IPS-18c (cell line): ENCODE data around the gene AGMAT.

Source experiments
- H3K4me3 ChIP-seq: 2 replicates; pipeline ENCODE4 v1.7.0; 2013; ENCODE audit warnings: low read depth, mild to moderate bottlenecking, low read length, moderate library complexity; ENCODE audit not compliant: insufficient read depth
- H3K9me3 ChIP-seq: one replicate; pipeline ENCODE4 v1.6.1; 2013; ENCODE audit warnings: mild to moderate bottlenecking, low read length, moderate library complexity; ENCODE audit not compliant: control insufficient read depth, insufficient read depth

Gene AGMAT

DNA sequence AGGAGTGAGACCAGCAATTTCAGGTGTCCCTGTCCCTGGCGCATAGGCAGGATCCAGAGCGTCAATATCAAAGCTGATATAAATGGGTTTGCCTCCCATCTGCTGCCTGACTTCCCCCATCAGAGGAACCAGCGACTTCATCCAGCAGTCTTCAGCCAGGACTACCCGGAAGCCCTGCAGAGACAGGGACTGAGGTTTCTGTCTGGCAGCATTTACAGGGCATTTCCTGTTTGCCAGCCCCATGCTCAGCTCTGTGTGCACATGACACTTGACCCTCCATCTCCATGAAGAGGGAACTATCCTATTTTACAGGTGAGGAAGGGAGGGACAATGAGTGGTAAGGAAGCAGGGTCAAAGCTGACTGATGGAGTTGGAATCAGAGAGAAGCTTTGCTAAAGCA lies 7.2 kb downstream of the AGMAT start:
- H3K4me3 ChIP-seq, result no peak overlapping the region
- H3K9me3 ChIP-seq, result no peaks in the 10 kb centered on the region

DNA sequence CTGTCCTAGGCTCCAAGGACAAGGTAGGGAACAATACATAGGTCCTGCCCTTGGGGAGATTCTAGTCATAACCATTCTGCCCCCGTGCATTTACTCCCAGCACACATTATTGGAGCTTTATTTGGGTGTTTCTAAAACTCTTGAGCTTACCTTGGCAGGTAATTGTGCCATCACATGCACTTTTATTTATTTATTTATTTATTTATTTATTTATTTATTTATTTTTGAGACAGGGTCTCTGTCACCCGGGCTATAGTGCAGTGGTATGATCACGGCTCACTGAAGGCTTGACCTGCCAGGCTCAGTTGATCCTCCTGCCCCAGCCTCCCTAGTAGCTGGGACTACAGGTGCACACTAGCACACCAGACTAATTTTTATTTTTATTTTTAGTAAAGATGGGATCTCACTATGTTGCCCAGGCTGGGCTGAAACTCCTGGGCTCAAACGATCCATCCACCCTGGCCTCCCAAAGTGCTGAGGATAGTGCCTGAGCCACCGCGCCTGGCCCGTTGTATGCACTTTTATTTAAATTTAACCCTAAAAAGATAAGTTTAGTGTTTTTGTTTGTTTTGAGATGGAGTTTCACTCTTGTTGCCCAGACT lies 9.2 kb downstream of the AGMAT start:
- no peak overlapping the region for H3K4me3 ChIP-seq
- no peaks in the 10 kb centered on the region for H3K9me3 ChIP-seq

DNA sequence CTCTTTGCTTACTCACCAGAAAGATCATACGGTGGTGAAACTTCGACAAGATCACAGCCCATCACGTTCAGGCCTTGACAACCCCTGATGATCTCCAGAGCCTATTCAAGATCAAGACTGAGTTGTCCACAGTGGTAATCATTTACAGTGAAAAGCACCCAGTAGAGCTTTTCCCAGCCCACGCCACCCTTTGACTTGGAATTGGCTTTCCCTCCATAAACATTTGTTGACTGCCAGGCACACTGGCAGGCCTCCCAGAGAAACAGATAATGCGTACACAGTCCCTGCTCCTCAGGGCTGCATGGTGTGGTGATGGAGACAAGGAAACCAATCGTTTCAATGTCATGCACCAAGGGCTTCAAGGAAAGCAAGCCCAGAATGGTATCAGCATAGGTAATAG lies 10.1 kb downstream of the AGMAT start:
- Histone ChIP-seq H3K9me3 (no peaks in the 10 kb centered on the region), H3K4me3 (no peak overlapping the region)

DNA sequence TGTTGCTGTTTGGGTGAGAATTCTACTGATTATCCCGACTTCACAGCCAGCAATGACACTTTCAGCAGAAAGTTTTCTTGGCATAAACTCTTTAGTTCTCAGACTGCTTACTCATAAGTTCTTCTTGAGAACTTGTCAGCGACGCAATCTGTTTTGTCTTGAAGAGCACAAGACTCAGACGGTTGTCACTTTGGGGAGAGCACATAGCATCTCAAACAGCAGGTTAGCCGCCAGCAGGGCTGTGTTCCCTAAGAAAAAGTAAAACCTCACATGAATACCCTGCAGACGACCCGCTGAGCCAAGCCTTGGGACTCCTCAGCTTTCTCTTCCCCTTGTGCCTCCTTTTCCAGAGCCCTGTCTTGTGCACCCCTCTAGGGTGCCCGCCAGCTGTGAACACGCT lies 11.4 kb downstream of the AGMAT start:
- no peaks in the 10 kb centered on the region for H3K9me3 ChIP-seq

DNA sequence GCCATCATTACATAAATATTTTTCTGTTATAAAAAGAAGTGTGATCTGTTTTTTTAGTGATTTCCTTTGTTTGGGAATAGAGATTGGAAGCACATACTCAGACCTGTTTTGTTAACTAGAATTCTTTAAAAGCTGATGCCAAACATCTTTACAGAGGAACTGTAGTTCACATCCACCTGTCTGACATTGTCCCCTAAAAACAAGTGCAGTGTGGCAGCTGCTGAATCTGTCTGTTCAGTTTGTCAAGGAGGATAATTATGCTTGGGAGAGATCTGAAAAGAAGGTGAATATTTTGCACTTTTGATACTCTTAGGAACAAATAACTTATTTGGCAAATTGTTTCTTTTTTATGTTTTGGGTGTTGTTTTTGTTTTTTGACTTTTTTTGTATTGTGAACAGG lies 13.6 kb downstream of the AGMAT start:
- H3K9me3 ChIP-seq, result no peaks in the 10 kb centered on the region
- H3K4me3 ChIP-seq, result no peak overlapping the region

More for the DNA sequence above, 11.4 kb downstream of the AGMAT start:
- H3K4me3 ChIP-seq, result no peak overlapping the region

DNA sequence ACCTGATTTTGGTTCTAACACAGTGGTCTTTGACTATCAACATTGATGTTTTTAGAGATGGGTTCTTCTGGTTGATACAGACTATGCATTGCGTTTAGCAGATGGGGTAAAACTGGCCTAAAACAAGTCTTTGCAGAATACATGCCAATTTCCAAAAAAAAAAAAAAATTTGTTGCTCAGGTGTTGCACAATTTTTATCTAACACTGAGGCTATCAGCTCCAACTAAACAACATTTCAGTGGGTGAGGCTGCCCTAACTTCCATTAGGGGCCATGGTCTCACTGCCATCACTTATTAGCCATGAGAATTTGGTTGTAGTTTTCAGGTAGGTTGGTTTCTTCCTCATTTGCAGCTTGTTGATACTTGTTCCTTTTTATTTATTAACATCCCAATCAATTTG lies 14.0 kb downstream of the AGMAT start:
- Histone ChIP-seq H3K9me3 (no peaks in the 10 kb centered on the region), H3K4me3 (no peak overlapping the region)

DNA sequence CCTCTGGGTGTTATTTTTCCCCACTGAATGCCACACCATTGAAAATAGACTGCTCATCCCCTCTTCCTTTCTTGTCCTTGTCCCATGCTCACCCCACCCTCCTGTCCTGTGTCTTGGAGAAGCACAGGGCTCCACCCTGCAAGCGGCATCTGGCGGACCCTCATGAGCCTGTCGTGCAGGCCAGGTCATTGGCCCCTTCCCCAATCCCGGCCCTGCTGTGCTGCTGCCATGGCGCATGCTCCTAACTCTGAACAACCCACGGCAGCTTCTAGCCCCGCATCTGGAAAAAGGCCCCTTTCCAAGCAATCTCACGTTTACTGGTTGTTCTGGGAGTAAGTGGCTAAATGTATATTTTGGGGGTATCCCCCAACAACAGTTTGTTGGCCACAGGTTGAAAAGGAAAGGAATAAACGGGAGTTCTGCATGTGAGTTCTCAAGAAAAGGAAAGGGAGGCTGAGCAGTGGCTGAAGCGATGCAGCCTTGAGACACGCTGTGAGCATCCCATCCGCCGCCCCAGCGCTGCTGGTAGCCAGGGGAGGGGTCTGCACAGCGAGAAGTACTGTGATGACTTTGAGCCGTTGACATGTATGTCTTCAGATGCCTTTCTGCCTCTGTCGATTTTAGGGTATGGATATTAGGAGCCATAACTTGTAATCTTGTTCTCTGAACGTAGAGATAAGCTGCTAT lies 16.3 kb downstream of the AGMAT start:
- Histone ChIP-seq H3K4me3 (no peak overlapping the region), H3K9me3 (no peaks in the 10 kb centered on the region)

DNA sequence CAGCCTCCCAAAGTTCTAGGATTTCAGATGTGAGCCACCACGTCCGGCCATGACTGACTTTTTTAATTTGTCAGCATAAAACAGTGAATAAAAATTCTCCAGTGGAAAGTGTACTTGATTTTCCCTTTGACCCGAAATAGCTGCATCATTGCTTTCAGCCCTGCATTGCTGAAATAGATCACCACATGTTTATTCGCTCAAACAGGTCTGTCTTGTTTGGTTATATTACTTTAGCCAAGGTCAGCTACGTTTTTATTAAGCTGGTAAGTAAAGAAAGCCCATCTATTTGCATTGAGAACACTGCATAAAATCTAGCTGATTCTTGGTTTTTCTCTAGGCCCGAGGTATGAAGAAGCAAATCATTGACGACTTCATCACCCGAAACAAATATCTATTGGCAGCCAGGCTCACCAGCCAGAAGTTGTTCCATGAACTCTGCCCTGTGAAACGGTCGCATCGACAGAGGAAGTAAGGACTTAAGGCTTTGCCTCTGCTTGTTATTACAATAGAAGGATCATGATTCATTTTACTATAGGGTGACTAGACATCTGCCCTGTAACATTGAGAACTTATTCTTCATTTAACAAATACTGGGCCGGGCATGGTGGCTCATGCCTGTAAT lies 25.6 kb downstream of the AGMAT start:
- Histone ChIP-seq H3K9me3 (no peaks in the 10 kb centered on the region), H3K4me3 (no peak overlapping the region)

DNA sequence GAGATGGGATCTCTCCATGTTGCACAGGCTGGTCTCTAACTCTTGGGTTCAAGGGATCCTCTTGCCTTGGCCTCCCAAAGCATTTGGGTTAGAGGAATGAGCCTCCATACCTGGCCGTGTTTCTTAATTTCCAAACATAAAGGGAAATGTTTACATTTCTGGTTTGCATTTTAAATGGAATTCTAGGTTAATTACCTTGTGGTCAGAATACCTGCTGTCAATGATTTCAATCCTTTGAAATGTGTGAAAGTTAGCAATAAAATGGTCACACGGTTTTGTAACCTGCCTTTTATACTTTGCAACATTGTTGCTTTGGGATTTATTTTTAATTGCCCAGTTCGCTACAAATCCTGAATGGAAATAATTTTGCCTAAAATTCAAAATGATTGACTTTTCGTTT lies 26.3 kb downstream of the AGMAT start:
- Histone ChIP-seq H3K4me3 (no peak overlapping the region), H3K9me3 (no peaks in the 10 kb centered on the region)

DNA sequence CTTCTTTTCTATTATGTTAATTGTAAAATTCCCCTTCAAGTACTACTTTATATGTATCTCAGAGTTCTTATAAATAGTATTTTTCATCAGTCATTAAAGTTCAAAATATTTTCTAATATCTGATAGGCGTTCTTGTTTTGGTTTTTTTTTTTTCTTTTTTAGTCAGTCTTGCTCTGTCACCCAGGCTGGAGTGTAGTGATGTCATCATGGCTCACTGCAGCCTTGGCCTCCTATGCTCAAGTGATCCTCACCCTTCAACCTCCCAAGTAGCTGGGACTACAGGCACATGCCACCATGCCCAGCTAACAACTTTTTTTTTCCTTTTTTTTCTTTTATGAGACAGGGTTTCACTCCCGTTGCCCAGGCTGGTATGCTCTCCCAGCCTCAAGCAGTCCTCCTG lies 27.3 kb downstream of the AGMAT start:
- no peaks in the 10 kb centered on the region for H3K9me3 ChIP-seq
- no peak overlapping the region for H3K4me3 ChIP-seq

DNA sequence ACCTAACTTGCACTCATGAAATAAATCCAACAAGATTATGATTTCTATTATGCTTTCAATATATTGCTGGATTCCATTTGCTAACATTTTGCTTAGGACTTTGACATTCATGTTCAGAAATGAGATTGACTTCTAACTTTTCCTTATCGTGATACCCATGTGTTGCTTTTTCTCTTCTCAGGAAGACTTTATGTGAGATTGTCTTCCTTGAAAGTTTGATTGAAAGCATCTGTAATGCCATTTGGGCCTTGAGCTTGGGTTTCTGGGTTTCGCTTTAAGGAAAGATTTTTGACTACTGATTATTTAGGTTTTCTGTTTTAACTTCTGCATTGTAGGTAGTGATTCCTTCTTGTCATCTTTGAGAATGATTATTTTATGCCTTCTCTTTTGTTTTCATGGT lies 27.8 kb downstream of the AGMAT start:
- no peak overlapping the region for H3K4me3 ChIP-seq

DNA sequence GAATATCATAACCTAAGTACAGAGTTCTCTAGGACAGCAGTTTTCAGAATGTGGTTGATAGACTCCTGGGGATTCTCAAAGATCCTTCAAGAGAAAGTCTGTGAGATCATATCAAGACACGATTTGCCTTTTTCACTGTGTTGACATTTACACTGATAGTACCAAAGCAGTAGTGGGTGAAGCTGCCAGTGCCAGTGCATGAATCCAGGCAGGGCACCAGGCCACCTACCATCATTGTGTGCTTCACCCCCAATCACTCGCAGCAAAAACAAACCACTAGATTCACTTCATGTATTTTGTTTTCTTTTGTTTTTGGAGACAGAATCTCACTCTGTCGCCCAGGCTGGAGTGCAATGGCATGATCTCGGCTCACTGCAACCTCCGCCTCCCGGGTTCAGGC lies 34.3 kb downstream of the AGMAT start:
- H3K9me3 ChIP-seq, result no peaks in the 10 kb centered on the region
- H3K4me3 ChIP-seq, result no peak overlapping the region

More for the DNA sequence above, 27.8 kb downstream of the AGMAT start:
- no peaks in the 10 kb centered on the region for H3K9me3 ChIP-seq

DNA sequence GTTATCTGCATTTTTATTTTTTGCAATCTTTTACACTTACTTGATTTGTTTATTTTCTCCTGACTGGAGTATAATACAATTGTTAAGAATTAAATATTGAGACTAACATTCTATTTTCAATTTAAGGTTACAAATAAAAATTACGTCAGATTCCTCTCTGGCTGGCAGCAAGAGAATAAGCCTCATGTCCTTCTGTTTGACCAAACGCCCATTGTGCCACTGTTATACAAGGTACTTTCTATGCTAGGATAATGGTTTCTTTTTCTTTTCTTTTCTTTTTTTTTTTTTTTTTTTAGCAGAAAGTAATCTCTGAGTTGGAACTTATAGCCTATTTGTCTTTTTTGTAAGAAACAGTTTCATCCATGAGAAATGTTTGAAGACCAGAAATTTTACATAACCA lies 38.2 kb downstream of the AGMAT start:
- Histone ChIP-seq H3K4me3 (no peak overlapping the region), H3K9me3 (no peaks in the 10 kb centered on the region)

DNA sequence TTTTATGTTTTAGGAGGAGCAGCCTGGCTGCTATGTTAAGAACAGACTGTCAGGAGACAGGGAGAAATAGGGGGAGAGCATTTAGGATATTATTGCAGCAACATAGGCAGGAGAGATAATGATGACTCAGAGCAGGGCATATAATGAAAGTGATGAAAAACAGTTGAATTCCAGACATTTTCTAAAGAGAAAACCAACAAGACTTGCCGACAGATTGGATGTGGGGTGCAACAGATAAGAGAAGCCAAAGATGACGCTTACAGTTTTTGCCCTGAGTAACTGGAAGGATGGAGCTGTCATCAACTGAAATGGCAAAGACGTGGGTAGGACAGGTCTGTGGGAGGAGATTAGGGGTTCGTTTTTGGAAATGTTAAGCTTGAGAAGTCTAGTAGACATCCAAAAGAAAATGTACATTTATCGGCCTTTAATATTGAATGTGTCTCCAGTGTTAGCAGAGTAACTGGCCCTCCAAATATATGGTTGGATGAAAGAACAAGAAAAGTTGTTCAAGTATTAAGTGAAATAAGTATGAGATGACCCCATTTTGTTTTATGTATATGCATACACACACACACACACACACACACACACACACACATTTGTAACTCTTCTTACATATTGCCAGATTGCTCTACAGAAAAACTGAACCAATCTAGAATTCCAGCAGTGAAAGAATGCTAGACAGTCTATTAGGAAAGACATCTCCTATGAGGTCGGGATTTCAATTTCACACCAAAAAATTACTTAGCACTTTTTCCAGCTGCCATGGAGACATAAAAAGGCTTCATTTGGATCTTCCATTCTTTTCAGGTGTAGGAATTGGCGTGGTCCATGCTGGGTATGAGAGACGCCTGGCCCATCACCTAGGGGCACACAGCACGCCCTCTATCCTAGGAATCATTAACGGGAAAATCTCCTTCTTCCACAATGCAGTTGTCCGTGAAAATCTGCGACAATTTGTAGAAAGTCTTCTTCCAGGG lies 41.0 kb downstream of the AGMAT start:
- Histone ChIP-seq H3K9me3 (no peaks in the 10 kb centered on the region), H3K4me3 (no peak overlapping the region)

DNA sequence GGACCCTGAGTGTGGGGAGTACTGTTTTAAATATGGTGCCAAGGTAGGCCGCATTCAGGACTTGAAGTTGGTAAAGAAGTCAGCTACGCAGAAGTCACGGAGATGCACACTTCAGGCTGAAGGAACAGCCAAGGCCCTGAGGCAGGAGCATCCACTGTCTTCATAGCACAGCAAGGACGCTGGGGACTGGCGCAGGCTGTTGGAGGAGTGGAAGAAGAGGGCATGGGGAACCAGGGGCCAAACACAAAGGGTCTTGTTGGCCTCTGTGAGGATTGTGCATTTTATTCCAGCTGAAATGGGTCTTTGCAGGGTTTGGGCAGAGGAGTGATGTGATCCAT lies 41.6 kb downstream of the AGMAT start:
- H3K4me3 ChIP-seq, result no peak overlapping the region
- no peaks in the 10 kb centered on the region for H3K9me3 ChIP-seq

DNA sequence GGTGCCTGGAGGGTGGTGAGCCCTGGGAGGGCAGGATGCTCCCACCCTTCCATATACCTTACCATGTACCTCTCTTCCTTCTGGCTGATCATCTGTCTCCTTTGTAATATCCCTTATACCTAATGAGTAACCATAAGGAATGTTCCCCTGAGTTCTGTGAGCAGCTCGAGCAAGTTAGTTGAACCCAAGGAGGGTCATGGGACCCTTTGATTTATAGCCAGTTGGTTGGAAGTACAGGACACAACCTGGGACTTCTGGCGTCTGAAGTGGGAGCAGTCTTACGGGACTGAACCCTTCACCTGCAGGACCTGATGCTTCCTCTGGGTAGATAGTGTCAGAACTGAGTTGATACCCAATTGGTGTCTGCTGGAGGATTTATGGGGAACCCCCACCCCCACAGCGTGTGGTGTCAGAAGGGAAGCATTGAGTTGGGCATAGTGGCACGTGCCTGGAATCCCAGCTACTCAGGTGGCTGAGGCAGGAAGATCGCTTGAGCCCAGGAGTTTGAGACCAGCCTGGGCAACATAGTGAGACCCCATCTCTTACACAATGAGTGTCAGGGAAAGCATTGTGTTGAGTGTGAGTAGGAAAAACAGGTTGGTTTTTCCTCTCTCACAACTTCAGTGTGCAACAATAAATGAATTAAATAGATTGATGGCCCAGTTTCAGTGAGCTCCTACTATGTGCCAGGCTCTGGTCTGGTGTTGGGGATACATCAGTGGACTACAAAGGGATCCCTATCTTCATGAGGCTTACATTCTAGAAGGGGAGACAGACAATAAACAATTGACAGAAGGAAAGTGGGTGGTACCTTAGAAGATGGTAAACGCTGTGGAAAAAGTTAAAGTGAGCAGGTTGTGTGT lies 42.2 kb downstream of the AGMAT start:
- H3K4me3 ChIP-seq, result no peak overlapping the region
- no peaks in the 10 kb centered on the region for H3K9me3 ChIP-seq

DNA sequence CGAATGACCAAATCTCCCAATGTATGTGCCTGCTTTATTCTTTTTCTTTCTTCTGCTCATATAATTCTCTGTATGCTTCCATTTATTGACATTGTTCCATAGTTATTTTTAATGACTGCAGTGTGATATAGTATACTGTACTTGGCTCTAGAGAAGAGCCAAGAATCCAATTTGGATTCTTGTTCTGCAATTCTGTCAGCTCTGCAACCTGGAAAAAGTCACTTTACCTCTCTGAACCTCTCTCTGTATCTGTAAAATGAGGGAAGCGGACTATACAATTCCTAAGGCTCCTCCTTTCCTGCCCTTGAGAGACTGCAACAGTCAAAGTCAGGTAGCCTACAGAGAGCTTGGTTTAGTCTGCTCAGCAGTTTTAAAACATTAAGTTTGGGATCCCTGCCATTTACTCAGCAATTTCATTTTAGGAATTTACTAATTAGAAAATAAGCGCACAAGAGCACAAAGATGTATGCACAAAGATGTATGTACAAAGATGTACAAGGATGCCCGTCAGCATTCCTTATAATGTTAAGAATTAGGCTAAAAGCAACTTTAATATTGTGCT lies 43.5 kb downstream of the AGMAT start:
- no peak overlapping the region for H3K4me3 ChIP-seq
- H3K9me3 ChIP-seq, result no peaks in the 10 kb centered on the region
